HepG2 (cell line): ENCODE data around the gene GNAT3. TPM values are rescaled to one million over a fixed set of nuclear protein-coding genes. Genes with fewer than 3 reads are reported as not detected.

Source experiments
- ATAC-seq: fragments of 200-7000 bp; cut with Tn5 transposase; 3 replicates; pipeline ENCODE4 v1.9.1; 2020; ENCODE audit warnings: mild to moderate bottlenecking, moderate library complexity
- BruUV-seq: library from RNA; stranded (reverse); fragments of 400-500 nt; replicated peaks from 2 replicates; lab custom pipeline; 2021; lab: Mats Ljungman, UMichigan
- CTCF ChIA-PET: fragments of 300-600 bp; formaldehyde crosslinking; extraction: SDS; loops from one replicate; lab custom pipeline; 2021; ENCODE audit warnings: low total read pairs, inconsistent platforms, low intra/inter-chr PET ratio; lab: Yijun Ruan, JAX
- POLR2A ChIA-PET: fragments of 350-600 bp; sonication (Branson Sonifier 250); formaldehyde crosslinking; loops from one replicate; lab custom pipeline; 2020; ENCODE audit warnings: antibody characterized with exemption, inconsistent platforms; lab: Yijun Ruan, JAX
- DNase-seq: peaks from one replicate; pipeline ENCODE4 v3.0.0-alpha.2; 2015; ENCODE audit warnings: low spot score
- FAIRE-seq: peaks from 3 replicates; lab custom pipeline; 2011; peaks lifted over from hg19 to GRCh38; lab: Jason Lieb, UNC
- H2AFZ ChIP-seq: one replicate; pipeline ENCODE4 v1.6.1; 2011; ENCODE audit warnings: low read length, inconsistent platforms
- H3K27ac ChIP-seq: fragments of 300-600 bp; 3 replicates; pipeline ENCODE4 v1.8.0; 2011; ENCODE audit warnings: mixed run types, mild to moderate bottlenecking, mixed read lengths, low read length, inconsistent platforms; ENCODE audit not compliant: insufficient read depth; ENCODE audit errors: extremely low read length
- H3K27me3 ChIP-seq, 2 experiments: fragments of 200-600 bp in 1 of 2; 2 replicates in 1 of 2; 3 replicates in 1 of 2; pipeline versions ENCODE4 v1.6.0 to v1.8.0; 2011; ENCODE audit warnings: low read length in 2 of 2, mild to moderate bottlenecking in 2 of 2, moderate library complexity in 2 of 2, inconsistent platforms in 1 of 2; ENCODE audit not compliant: insufficient read depth in 2 of 2, control insufficient read depth in 1 of 2
- H3K36me3 ChIP-seq, 2 experiments: fragments of 200-600 bp in 1 of 2; replicated peaks in 1 of 2; 2 replicates in 1 of 2; 3 replicates in 1 of 2; pipeline versions ENCODE4 v1.5.1 to v1.8.0; 2011; ENCODE audit warnings: low read length in 2 of 2, inconsistent platforms in 1 of 2; ENCODE audit not compliant: insufficient read depth in 2 of 2, control insufficient read depth in 1 of 2
- H3K4me1 ChIP-seq: 2 replicates; pipeline ENCODE4 v1.5.1; 2012; ENCODE audit warnings: low read length, inconsistent platforms; ENCODE audit not compliant: insufficient read depth
- H3K4me2 ChIP-seq: 2 replicates; pipeline ENCODE4 v1.6.0; 2011; ENCODE audit warnings: low read depth, low read length, inconsistent platforms
- H3K4me3 ChIP-seq, 3 experiments: fragments of 200-600 bp in 1 of 3; sonication (generic), shearing (Covaris generic) in 1 of 3; replicated peaks in 1 of 3; 2 replicates each; pipeline ENCODE4 v1.5.1; 2011 to 2016; ENCODE audit warnings: low read length in 3 of 3, inconsistent platforms in 2 of 3, low read depth in 2 of 3, mild to moderate bottlenecking in 2 of 3, control low read depth in 1 of 3, mixed read lengths in 1 of 3; ENCODE audit not compliant: insufficient read depth in 1 of 3
- H3K79me2 ChIP-seq: one replicate; pipeline ENCODE4 v1.6.1; 2011; ENCODE audit warnings: low read length, inconsistent platforms; ENCODE audit not compliant: insufficient read depth
- H3K9ac ChIP-seq: 2 replicates; pipeline ENCODE4 v1.6.0; 2011; ENCODE audit warnings: mild to moderate bottlenecking, low read depth, low read length, inconsistent platforms; ENCODE audit not compliant: insufficient read depth
- H3K9me3 ChIP-seq: 2 replicates; pipeline ENCODE4 v1.5.1; 2012; ENCODE audit warnings: mild to moderate bottlenecking, low read length
- H4K20me1 ChIP-seq: 2 replicates; pipeline ENCODE4 v1.6.0; 2011; ENCODE audit warnings: inconsistent platforms, mild to moderate bottlenecking, low read length, moderate library complexity; ENCODE audit not compliant: insufficient read depth
- FOXA3 ChIP-seq: IDR thresholded peaks from 2 replicates; pipeline ENCODE4 v1.6.1; 2016; ENCODE audit warnings: missing genetic modification reagents, missing compliant biosample characterization
- TAF15 ChIP-seq: fragments of 200-400 bp; formaldehyde crosslinking; IDR thresholded peaks from one replicate; pipeline ENCODE4 v1.6.1; 2018; ENCODE audit warnings: mild to moderate bottlenecking, low read depth, low read length; ENCODE audit not compliant: poor library complexity, severe bottlenecking
- THAP7 ChIP-seq: sonication (generic); formaldehyde crosslinking; IDR thresholded peaks from 2 replicates; pipeline ENCODE4 v1.8.1; 2023; ENCODE audit warnings: mild to moderate bottlenecking, missing genetic modification reagents
- ZNF512B ChIP-seq: sonication (generic); formaldehyde crosslinking; IDR thresholded peaks from 2 replicates; pipeline ENCODE4 v1.5.1; 2020; ENCODE audit warnings: missing genetic modification reagents, mild to moderate bottlenecking, borderline replicate concordance
- ZNF580 ChIP-seq: IDR thresholded peaks from 2 replicates; pipeline ENCODE4 v1.6.1; 2016; ENCODE audit warnings: low read depth, borderline replicate concordance
- ZNF746 ChIP-seq: sonication (generic); formaldehyde crosslinking; IDR thresholded peaks from 2 replicates; pipeline ENCODE4 v1.8.0; 2022; ENCODE audit warnings: mild to moderate bottlenecking, missing genetic modification reagents
- ZNF850 ChIP-seq: sonication (generic); formaldehyde crosslinking; conservative IDR thresholded peaks from 2 replicates; pipeline ENCODE4 v1.9.0; 2021; ENCODE audit warnings: mild to moderate bottlenecking, missing genetic modification reagents
- WGBS: methylation state at CpG from one replicate; pipeline ENCODE4 v1.1.6; 2017; ENCODE audit warnings: low lambda C conversion rate; 5-methylcytosine and 5-hydroxymethylcytosine counted together
- in situ Hi-C: cut with HindIII; loops from 2 replicates; pipeline ENCODE4 v1.10.0; 2017; ENCODE audit warnings: low pct_unique_long_range_greater_than_20kb; ENCODE audit not compliant: extremely low pct_ligation_motif_present
- intact Hi-C: fragments of 100-400 bp; cut with micrococcal nuclease; formaldehyde crosslinking; loops from one replicate; pipeline ENCODE4 v1.10.0; 2022; ENCODE audit not compliant: unreplicated experiment
- polyA plus RNA-seq, 8 experiments: library from polyadenylated mRNA; depleted of rRNA in 3 of 8; stranded (reverse) in 7 of 8; unstranded in 1 of 8; fragments of >200 nt; fragmentation: Illumina TruSeq in 4 of 8; extraction: Trizol in 4 of 8; gene quantifications; 2 replicates each; pipeline versions ENCODE4 v1.2.1 to v1.2.3, GENCODE V29; 2011 to 2016; ENCODE audit warnings: low read depth in 4 of 8, missing spikeins in 1 of 8, mixed read lengths in 1 of 8; ENCODE audit not compliant: insufficient read depth in 1 of 8
- total RNA-seq, 5 experiments: library from RNA; depleted of rRNA; stranded (reverse); fragments of >200 nt; fragmentation: Illumina TruSeq; extraction: Trizol; gene quantifications; 2 replicates each; pipeline ENCODE4 v1.2.3, GENCODE V29; 2016; ENCODE audit warnings: low read depth in 1 of 5

GNAT3 gene
- total and polyA plus RNA-seq, 2 of the 13 experiments (the other 11 are each of a cell fraction or from before 2014, with no cell fraction given), result not detected

- peak; percentile 63; the same call in 1 of the 3 replicates for ATAC-seq
- WGBS, result 18% methylated on average over 6 of the region's 6 CpGs
- peak overlapping the region; percentile 28; the same call in 1 of the 2 replicates for H3K4me2 ChIP-seq
- H3K36me3 ChIP-seq, result no peaks in the 10 kb centered on the region
- no peaks in the 10 kb centered on the region for H3K27me3 ChIP-seq
- no peaks in the 10 kb centered on the region for H4K20me1 ChIP-seq
- in situ Hi-C loops (no loop called here), intact Hi-C loops (no loop called here)
- H3K9me3 ChIP-seq, result no peaks in the 10 kb centered on the region
- no peak overlapping the region for H3K27ac ChIP-seq
- FAIRE-seq, result no peak
- no peak overlapping the region for H3K9ac ChIP-seq
- TF ChIP-seq THAP7 (CRISPR knock-in tag), result no peak
- TF ChIP-seq ZNF512B (CRISPR knock-in tag), result no peak
- no peak for TF ChIP-seq ZNF580 (CRISPR knock-in tag)
- TF ChIP-seq ZNF850, result no peak
- TF ChIP-seq FOXA3, result no peak
- TF ChIP-seq TAF15, result no peak
- TF ChIP-seq ZNF746 (CRISPR knock-in tag), result no peak
- H3K79me2 ChIP-seq, result no peaks in the 10 kb centered on the region
- peak overlapping the region; percentile 30 for H2AFZ ChIP-seq
- H3K4me1 ChIP-seq, result no peaks in the 10 kb centered on the region
- POLR2A ChIA-PET, result no interaction called here
- CTCF ChIA-PET, result no interaction called here
- DNase-seq, result no peak
- BruUV-seq, result no TSS peak
- H3K4me3 ChIP-seq, result peak overlapping the region in 1 of 3 experiments; percentile 14; a peak in 2 of 6 replicates
These were observed 52.8 kb downstream of the GNAT3 start for GRCh38 chr7:80458822-80459725.
